Measurements from ENCODE around the gene POC1A. TPM values are rescaled to one million over a fixed set of nuclear protein-coding genes. Genes with fewer than 3 reads are reported as not detected.

The POC1A gene
- total RNA-seq, 1 donor from 2014 or later = 14.9 TPM

DNA sequence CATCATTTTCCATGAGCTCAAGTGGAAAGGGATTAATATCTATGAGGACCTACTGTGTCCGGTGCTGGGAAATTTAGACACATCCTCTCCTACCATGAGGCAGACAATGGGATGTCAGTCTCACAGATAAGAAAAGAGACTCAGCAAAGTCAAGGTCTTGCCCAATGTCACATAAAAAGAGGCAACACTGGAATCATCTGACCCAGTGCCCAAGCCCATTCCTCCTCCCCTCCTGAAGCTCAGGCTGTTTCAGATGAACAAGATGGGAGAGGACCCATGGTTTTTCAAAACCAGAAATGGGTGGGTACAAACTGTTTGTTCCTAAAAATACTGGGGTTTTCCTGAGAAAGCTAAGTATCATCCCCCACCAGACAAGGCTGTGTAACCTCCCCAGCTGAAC is 22.2 kb downstream of the POC1A start:
- DNase-seq (ENCODE audit: low read depth, low spot score) = no peak

DNA sequence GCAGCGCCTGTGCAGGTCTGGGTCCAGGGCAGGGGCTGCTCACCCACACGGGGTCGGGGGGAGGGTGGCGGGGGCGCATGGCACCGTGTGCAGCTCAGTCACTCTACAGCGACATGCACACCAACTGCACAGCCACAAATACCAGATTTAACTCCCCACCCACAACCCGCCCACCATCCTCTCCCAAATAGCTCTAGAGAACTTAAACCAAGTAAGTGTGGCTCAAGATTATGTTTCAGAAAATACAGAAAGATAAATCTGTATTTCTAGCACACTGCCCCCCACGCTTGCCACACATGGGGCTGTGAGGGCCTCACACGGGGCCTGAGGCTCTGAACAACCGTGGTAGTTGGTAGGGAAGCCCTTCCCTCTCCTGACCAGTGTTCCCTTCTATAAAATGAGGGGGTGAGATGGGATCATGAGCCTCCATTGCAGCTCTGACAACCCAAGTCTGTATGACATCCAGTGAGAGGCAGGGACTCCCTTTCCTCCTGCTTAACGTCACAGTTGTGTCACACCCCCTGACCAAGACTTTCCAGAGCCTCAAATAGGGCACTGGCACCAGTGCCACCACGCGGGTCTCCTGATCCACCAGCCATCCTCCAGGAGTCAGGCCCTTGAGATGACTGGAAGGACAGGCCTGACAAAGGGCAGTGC is 23.1 kb downstream of the POC1A start:
- no peak for DNase-seq (ENCODE audit: low read depth, low spot score)

DNA sequence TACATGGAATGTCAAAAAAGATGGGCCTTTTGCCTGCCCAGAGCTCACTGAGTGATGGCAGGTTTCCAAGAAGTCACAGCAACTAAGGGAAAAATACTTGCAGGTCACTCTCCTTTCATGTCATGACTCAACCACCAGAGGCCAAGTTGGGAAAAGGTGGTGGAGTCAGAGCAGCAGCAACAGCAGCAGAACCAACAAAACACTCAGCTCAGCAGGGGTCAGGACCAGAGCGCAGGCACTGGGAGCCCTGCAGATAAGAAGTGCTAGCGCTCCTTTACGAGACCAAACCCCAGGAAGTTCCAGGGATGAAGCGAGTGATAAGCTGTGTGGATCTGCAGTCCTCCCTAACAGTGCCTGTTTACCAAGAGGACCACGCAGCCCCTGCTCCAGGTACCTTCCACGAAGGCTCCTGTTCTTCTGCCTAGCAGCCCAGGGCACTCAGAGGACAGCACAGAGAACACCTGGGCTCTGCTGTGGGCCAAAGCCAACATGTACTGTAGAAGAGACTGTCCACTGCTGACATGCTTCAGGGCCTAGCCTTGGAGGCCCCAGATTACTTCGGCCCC is 26.0 kb downstream of the POC1A start:
- peak; percentile 37 for DNase-seq (ENCODE audit: low read depth, low spot score)

DNA sequence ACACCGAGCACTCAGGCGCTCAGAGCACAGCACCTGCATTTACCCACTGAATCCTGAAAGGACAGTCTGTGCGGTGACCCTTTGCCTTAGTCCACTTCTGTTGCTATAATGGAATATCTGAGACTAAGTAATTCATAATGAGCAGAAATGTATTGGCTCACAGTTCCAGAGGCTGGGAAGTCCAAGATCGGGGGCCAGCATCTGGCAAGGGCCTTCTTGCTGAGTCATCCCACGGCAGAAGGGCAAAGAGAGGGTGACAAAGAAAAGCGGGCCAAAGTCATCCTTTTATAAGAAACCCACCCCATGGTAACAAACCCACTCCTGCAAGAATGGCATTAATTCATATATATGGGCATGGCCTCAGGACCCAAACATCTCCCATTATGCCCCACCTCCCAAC is 27.7 kb downstream of the POC1A start:
- DNase-seq (ENCODE audit: low read depth, low spot score) = no peak

DNA sequence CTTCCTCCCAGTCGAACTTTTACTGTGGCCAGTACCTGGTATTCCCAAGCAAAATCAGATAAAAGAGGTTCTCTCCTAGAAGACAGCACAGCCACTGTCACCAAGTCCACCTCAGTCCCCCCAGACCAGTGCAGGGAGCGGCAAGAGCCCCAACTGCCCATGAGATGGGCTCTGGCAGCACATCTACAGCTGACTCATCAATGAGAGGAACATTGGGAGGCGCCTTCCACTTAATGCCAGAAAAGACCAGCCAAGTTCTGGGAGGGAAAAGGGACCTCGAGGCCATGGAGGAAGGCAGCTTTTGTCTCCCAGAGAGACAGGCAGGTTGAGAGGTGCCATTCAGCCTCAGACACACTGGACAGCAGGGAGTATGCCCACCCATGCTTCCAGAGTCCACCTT is 28.2 kb downstream of the POC1A start:
- no peak for DNase-seq (ENCODE audit: low read depth, low spot score)

DNA sequence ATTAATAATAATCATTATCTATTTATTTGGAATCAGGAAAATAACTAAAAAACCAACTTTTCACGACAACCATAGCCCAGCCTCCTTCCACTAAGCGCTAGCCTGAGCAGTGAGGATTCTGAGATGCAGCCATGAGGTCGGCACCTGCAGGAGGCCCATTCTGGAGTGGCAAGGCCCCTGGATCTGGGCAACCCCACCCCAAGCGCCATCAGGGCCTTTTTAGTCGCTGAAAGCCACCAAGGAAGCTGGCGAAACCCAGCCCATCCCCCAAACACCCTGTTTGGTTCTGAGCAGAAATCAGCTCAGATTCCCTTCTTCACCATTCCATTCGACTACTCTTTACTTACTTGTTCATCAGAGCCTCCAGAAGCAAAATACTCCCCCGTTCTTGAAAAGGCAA is 29.5 kb downstream of the POC1A start:
- no peak for DNase-seq (ENCODE audit: low read depth, low spot score)

DNA sequence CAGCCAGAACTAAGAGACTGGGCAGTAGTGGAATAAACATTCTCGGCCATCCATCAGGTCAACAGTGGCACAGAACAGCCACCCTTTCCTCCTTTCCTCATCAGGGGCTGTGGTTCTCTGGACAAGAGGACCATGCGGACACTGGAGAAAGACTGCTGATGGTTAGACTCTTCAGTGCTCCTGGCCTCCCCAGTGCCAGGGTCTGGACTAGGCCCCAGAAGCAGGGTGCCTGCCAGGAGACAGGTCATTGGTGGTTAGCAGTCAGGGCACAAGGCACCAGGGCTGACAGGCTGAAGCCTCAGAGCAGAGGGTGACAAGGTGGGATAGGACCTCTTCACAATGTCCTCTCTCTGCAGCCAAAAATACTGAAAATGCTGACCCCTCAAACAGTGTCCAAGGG is 30.1 kb downstream of the POC1A start:
- no peak for DNase-seq (ENCODE audit: low read depth, low spot score)

DNA sequence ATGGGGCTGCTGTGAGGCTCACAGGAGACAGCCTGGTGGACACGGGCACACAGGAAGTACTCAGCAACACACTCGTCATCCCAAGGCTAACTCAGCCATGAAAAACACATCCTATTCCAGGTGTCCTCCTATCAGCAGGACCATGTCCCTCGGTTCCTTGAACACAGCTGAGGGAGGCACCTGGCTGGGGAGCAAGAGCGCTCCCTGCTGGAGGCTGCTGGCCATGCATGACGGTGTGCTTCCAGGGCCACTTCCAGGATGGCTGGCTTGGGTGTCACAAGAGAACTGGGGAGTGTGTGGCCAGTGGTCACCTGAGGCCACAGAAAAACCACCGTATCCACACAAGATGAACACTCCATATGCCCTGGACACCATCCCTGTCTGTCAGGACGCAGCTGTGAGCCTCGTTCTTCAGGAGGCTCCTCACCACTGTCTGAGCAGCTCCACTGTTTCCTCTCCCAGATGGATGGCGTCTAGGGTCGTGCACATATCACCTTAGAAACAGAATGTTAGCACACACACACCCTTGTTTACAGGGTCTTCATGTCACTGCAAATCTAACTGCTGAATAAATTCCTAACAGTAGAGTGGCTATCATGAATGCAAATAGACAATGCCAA is 31.0 kb downstream of the POC1A start:
- peak; percentile 10 for DNase-seq (ENCODE audit: low read depth, low spot score)

DNA sequence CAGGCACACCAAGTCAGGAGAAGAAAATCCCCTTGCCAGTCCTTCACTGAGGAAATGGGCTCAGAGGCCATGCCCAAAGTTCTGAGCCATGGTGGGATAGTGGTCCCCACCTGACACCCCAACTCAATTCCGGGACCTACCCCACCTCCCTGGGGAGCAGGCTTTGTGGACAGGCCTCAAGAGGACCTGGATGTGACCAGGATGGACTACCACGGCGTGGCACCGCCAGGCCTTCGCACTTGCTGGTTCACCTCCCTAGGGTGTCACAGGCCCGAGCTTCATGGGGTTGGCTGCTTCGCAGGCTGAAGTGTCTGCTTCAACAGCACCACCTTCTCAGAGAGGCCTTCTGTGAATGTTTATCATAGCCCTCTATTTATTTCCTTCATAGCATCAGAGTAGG is 31.7 kb downstream of the POC1A start:
- DNase-seq (ENCODE audit: low read depth, low spot score) = no peak

DNA sequence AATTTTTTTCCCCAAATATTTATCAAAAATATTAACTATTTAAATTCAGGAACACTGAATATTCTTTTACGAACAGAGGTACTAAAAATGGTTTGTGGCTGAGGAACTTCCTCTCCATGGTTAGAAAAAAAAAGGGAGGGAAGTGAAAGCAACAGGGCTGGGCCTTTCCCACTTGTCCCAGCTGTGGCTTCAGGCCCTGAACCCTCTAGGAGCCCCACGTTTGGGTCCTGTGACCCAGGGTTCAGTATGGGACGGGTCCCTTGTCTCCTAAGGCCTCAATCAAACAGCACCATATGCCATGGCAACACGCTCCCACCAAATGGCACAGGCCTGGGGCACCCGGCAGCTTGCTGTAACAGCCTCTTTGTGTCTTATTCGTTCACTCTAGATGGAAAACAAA is 32.4 kb downstream of the POC1A start:
- DNase-seq (ENCODE audit: low read depth, low spot score) = no peak

DNA sequence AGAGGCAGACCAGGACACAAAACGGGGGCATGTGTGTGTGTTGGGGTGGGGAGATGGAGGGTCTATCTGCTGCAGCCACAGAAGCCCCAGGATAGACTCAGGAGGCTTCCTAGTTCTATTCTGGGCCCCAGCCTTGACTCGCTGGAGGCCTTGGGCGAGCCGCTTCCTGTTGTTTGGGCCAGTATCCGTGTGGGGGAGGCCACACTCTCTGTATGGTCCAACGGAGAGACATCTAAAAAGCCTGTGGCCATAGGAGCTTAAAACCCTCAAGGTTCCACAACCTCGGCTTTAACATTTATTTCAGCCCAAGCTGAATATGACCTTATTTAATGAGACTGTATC is 32.8 kb downstream of the POC1A start:
- DNase-seq (ENCODE audit: low read depth, low spot score) = no peak

DNA sequence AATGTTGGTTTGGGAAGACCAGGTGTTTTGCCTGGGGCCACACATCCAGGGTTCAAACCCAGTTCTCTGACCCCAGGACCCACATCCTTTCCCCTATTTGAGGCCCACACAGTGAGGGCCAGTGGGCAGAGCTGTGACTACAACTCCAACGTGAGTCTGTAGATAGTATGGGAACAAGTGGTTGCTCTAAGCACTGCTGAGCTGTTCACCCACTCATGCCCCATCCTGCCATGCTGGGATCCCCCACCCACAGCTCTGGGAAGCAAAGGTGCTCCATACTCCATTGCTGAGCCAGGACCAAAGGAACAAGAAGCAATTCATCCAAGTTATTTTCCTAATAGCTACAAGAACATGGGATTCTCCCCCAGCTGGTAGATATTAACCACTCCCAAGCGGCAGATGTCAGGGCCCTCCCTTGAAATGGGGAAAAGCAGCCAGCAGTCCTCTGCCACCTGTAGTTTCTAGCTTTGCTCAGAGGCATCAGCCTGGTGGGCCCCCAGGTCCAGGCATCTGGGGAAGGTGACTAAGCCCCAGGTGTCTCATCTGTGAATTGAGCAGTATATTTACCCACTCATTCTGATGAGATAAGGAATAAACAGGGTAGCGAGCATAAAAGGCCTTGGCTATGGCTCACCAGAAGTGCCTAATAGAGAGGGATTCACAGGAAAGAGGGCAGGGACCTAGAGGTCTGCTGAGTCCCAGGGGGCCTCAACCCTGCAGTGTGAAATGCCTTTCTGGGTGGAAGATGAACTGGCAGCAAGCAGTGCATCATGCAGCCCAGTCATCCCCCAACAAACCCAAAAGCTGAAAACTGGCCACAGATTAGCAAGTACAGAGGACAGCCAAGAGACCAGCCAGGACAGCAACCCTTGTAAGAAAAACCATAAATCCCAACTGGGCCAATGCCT is 33.4 kb downstream of the POC1A start:
- DNase-seq (ENCODE audit: low read depth, low spot score) = no peak

DNA sequence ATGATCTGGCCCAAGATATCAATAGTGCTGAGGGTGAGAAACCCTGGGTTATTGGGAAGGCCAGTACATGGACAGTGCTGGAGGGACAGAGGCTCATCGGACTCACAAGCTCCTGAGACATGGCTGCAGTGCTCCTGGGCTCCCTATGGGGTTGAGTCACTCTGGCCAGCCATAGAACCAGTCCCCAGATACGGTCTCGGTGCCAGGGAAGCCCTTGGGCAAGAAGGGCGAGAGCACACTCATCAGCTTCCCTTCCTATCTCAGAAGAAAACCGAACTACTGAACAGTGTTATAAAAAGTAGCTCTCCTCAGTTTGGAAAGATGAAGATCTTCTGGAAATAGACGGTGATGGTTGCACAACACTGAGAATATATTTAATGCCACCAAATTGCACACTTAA is 34.4 kb downstream of the POC1A start:
- DNase-seq (ENCODE audit: low read depth, low spot score) = no peak

DNA sequence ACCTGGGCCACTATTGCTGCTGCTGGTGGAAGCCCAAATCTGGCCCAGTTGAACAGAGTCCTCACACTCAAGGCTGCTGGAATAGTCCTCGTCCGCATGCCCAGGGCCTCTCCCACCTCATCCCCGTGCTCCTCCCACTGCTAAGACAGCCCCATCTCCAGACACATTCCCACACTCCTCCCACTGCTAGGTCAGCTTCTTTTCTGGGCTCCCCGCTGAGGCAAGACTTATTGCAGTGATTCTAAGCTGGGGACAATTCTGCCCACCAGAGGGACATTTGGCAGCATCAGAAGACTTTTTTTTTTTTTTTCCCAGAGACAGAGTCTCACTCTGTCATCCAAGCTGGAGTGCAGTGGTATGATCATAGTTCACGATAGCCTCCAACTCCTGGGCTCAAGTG is 35.1 kb downstream of the POC1A start:
- DNase-seq (ENCODE audit: low read depth, low spot score) = no peak

DNA sequence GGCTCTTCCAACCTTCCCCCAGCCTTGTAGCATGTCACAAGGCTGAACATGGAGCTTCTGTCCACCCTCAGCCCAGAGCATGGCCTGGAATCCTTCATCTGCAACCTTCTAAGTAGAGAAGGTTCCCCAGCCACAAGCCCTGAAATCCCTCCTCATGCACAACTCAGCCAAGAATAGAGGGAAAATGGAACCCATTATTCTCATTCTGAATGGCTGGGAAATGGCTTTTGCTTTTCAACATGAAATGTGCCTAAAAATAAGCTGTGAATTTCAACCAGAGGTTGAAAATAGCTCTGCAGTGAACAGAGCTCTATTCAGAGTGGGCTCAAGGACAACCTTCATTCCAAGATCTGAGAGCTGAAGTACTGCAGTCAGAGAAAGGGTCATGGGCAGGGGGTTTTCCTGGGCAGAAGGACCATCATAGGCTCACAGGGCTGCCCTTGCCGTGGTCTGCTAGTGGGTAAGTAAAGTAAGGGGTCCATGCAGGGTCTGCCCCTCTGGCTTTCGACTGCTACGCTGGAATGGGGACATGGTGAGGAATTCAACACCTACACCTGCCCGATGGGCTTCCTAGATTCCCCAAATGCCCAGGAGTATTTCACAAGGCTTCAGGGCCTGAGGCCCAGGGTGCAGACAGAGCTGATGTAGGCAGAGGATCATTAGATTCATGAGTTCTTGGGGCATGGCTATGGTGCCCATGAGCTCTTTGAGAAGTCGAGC is 35.9 kb downstream of the POC1A start:
- DNase-seq (ENCODE audit: low read depth, low spot score) = no peak

DNA sequence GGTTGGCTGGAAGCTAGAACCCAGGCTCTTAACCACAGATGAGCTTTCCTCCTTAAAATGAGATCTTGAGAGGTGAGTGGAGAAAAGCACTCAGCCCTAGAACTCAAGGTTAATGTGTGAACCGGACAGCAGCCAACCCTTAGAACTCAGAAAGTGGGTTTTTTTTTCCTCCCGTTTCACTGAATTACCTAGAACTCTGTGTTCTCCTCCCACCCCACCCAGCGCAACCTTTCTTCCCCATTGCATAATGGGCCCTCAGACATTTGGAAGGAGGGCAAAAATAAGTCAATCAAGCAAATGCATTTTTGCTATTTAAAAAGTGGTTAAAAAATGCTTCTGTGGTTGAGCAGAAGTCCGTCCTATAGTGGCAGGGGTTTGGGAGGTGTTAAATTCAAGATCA is 36.7 kb downstream of the POC1A start:
- DNase-seq (ENCODE audit: low read depth, low spot score) = no peak

DNA sequence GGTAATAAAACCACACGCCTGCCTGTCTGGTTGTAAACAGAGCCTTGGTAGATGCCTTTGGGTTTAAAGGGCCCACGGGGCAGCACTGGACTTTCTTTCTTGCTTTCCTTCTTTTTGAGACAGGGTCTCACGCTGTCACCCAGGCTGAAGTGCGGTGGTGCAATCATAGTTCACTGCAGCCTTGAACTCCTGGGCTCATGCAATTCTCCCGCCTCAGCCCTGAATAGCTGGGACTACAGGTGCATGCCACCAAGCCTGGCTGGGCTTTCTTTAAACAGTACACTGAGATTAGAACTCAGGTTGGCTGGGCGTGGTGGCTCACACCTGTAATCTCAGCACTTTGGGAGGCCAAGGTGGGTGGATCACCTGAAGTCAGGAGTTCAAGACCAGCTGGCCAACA is 42.2 kb downstream of the POC1A start:
- DNase-seq (ENCODE audit: low read depth, low spot score) = no peak

DNA sequence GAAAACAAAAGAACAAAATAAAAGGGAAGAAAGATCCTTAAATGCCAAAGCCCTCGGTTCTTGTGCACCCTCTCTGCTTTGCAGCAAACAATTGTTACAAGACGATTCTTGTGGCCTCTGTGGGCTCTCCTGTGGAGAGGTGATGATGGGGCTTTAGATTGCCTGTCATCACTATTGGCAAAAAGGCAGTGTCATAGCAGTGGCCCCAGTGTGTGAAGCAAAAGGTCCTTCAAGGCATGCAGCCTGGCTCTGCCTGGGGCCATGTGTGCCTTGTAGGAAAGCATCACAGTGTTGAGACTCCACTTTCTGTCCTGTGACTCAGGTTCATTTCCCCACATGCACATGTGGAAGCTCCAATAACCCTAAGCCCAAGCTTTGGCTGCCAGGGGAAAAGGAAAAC is 43.7 kb downstream of the POC1A start:
- no peak for DNase-seq (ENCODE audit: low read depth, low spot score)

DNA sequence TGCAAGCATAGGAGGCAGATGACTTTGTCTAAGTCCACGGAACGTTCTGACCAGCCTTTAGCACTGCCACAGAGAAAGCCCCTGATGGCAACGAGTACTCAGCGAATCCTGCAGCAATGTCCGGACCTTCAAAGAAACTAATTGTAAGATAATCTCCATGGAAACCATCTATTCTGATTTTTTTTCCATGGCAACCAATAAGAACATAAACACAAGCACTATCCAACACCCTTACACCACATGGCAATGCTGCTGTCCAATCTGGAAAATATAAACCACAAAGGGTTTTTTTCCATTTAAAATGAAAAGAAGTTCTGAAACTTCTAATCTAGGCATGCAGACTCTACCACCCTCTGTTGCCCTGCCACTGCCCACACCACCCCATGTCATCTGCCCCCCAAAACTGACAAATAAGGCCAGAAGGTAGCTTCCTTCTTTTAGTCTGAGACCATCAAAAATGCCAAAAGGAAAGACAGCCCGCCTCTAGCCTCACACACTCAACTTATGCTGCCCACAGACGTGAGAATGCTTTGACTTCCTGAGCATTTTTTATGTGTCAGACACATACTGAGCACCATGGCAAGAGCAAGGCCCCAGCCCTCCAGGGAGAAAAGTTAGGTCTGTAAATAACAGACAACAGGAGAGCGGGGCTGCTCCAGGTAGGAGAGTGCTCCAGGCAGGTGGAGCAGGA is 44.5 kb downstream of the POC1A start:
- peak; percentile 58 for DNase-seq (ENCODE audit: low read depth, low spot score)

DNA sequence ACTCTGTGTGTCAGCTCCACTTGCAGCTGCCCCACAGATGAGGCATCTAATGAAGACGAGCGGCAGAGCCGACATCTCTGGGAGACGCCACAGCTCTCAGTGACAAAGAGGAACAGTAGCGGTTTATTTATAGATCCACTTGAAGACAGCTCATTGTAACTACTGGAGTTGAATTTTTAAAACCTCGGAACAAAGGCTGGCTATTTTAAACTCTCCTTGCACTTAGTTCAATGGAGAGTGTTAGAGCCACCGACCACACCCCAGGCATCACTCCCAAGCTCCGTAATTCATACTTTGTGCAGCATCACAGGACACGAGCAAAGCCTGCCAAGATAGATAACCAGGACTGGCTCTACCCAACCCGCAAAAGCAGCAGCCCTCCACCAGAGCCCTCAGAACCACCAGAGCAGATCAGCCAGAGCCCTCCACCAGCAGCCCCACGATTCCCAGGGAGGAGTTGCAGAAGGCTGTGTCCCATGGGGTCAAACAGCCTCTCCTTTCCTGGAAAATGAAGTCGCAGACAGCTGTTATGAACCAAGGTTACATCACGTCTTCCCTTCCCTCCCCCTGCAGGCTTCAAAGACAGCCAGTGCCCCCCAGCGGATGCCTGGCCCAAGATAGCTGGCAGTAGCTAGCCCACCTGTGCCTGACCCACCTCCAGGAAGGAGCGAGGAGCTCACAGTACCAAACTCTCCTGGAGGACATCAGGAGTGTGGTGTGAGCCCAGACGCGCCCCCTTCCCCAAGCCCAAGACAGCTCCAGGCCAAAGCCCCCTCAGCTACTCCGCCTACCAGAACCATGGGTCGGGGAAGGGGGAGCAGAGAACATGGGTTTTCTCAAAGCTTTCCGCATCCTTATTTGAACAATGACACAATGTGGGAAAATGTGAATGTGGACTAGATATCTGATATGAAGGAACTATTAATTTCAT is 45.7 kb downstream of the POC1A start:
- DNase-seq (ENCODE audit: low read depth, low spot score) = no peak

All from pulmonary artery endothelial cell (primary cell).